H1 (cell line): ENCODE results near the gene DUSP2. TPM values are rescaled to one million over a fixed set of nuclear protein-coding genes. Genes with fewer than 3 reads are reported as not detected.

Experiments
- BCL11A ChIP-seq, 2 experiments: IDR thresholded peaks; one replicate each; pipeline ENCODE4 v1.6.1; 2011; ENCODE audit warnings: low read depth in 2 of 2, low read length in 2 of 2, mild to moderate bottlenecking in 2 of 2
- CBX5 ChIP-seq: fragments of 300-800, 300-1000 bp; sonication (generic); IDR thresholded peaks from 2 replicates; pipeline ENCODE4 v1.7.1; 2016; ENCODE audit warnings: antibody characterized with exemption, low read length, low read depth
- CEBPB ChIP-seq: IDR thresholded peaks from 2 replicates; pipeline ENCODE4 v1.6.1; 2012; ENCODE audit warnings: low read depth, low read length
- CHD1 ChIP-seq: IDR thresholded peaks from 2 replicates; pipeline ENCODE4 v1.6.1; 2012; ENCODE audit warnings: low read depth, low read length, improper control_type of control experiment
- CREB1 ChIP-seq: IDR thresholded peaks from 2 replicates; pipeline ENCODE4 v1.6.1; 2012; ENCODE audit warnings: inconsistent platforms
- CTBP2 ChIP-seq: IDR thresholded peaks from 2 replicates; pipeline ENCODE4 v1.7.0; 2011; ENCODE audit warnings: borderline replicate concordance, mild to moderate bottlenecking, moderate library complexity, mixed read lengths, low read length; ENCODE audit not compliant: insufficient read depth, insufficient read length
- EGR1 ChIP-seq: IDR thresholded peaks from 2 replicates; pipeline ENCODE4 v1.6.1; 2011; ENCODE audit warnings: low read depth, low read length, borderline replicate concordance
- EP300 ChIP-seq, 2 experiments: IDR thresholded peaks; 1 replicate in 1 of 2; 2 replicates in 1 of 2; pipeline ENCODE4 v1.6.1; 2011 to 2012; ENCODE audit warnings: low read depth in 2 of 2, low read length in 2 of 2, mild to moderate bottlenecking in 2 of 2, borderline replicate concordance in 1 of 2, inconsistent platforms in 1 of 2, moderate library complexity in 1 of 2
- EZH2 ChIP-seq: fragments of 200-600 bp; sonication (generic); IDR thresholded peaks from 2 replicates; pipeline ENCODE4 v1.7.1; 2012; ENCODE audit warnings: low read depth, mild to moderate bottlenecking, moderate library complexity, low read length, inconsistent platforms; ENCODE audit not compliant: severe bottlenecking
- GTF2F1 ChIP-seq: IDR thresholded peaks from 2 replicates; pipeline ENCODE4 v1.6.1; 2012; ENCODE audit warnings: low read depth, low read length, improper control_type of control experiment, borderline replicate concordance
- HDAC2 ChIP-seq, 2 experiments: fragments of 300-600 bp in 1 of 2; sonication (generic) in 1 of 2; IDR thresholded peaks; 2 replicates each; pipeline ENCODE4 v1.6.1; 2011 to 2012; ENCODE audit warnings: low read depth in 2 of 2, low read length in 2 of 2, mild to moderate bottlenecking in 2 of 2, moderate library complexity in 2 of 2, borderline replicate concordance in 1 of 2, inconsistent platforms in 1 of 2
- JUN ChIP-seq: IDR thresholded peaks from 2 replicates; pipeline ENCODE4 v1.6.1; 2011; ENCODE audit warnings: low read depth, mild to moderate bottlenecking, improper control_type of control experiment, low read length
- KDM4A ChIP-seq: IDR thresholded peaks from one replicate; pipeline ENCODE4 v1.7.1; 2012; ENCODE audit warnings: low read depth, mild to moderate bottlenecking, moderate library complexity, low read length, inconsistent platforms; ENCODE audit not compliant: severe bottlenecking
- KDM5A ChIP-seq: fragments of 200-600 bp; IDR thresholded peaks from 2 replicates; pipeline ENCODE4 v1.7.1; 2012; ENCODE audit warnings: mild to moderate bottlenecking, low read length, inconsistent platforms, mixed read lengths
- RNF2 ChIP-seq: fragments of 200-900, 300-1000 bp; sonication (generic); IDR thresholded peaks from 2 replicates; pipeline ENCODE4 v1.7.1; 2016; ENCODE audit warnings: borderline replicate concordance, low read depth, mild to moderate bottlenecking, antibody characterized with exemption, low read length; ENCODE audit not compliant: poor library complexity, severe bottlenecking; ENCODE audit errors: missing control alignments
- RXRA ChIP-seq: IDR thresholded peaks from 2 replicates; pipeline ENCODE4 v1.6.1; 2011; ENCODE audit warnings: low read depth, mild to moderate bottlenecking, low read length, moderate library complexity; ENCODE audit not compliant: insufficient read depth
- SP1 ChIP-seq: IDR thresholded peaks from 2 replicates; pipeline ENCODE4 v1.6.1; 2011; ENCODE audit warnings: low read depth, low read length
- SUZ12 ChIP-seq: fragments of 200-600 bp; sonication (generic); IDR thresholded peaks from 2 replicates; pipeline ENCODE4 v1.6.1; 2012; ENCODE audit warnings: mild to moderate bottlenecking, inconsistent platforms, low read length, moderate library complexity, mixed read lengths
- TAF1 ChIP-seq: IDR thresholded peaks from 2 replicates; pipeline ENCODE4 v1.6.1; 2011; ENCODE audit warnings: mild to moderate bottlenecking, low read depth, low read length
- TEAD4 ChIP-seq: IDR thresholded peaks from 2 replicates; pipeline ENCODE4 v1.6.1; 2012; ENCODE audit warnings: low read depth, low read length, inconsistent platforms, mixed read lengths
- polyA plus RNA-seq, 7 experiments: library from polyadenylated mRNA; depleted of rRNA in 3 of 7; stranded (reverse) in 5 of 7; unstranded in 2 of 7; fragments of >200 nt in 5 of 7; fragments of 200-250 nt in 2 of 7; gene quantifications; 1 replicate in 5 of 7; 2 replicates in 1 of 7; 4 replicates in 1 of 7; pipeline versions ENCODE4 v1.2.1 to v1.2.3, GENCODE V29; 2011 to 2013; ENCODE audit warnings: missing spikeins in 2 of 7, mixed read lengths in 2 of 7
- total RNA-seq: library from RNA; stranded (reverse); fragmentation: NEBNext Ultra II Directional; extraction: Animal tissue kit (Norgen Biotek cat#: 25700); gene quantifications from 2 replicates; pipeline ENCODE4 v1.2.1, GENCODE V29; 2021
- TF ChIP-seq, protein P1 (sequence below): IDR thresholded peaks from 2 replicates; pipeline ENCODE4 v1.6.1; 2012; ENCODE audit warnings: low read length, inconsistent platforms

Gene DUSP2
- total and polyA plus RNA-seq, 2 of the 8 experiments (the other 6 are each of a cell fraction or from before 2014, with no cell fraction given) = 10.1 to 10.4 TPM

DNA sequence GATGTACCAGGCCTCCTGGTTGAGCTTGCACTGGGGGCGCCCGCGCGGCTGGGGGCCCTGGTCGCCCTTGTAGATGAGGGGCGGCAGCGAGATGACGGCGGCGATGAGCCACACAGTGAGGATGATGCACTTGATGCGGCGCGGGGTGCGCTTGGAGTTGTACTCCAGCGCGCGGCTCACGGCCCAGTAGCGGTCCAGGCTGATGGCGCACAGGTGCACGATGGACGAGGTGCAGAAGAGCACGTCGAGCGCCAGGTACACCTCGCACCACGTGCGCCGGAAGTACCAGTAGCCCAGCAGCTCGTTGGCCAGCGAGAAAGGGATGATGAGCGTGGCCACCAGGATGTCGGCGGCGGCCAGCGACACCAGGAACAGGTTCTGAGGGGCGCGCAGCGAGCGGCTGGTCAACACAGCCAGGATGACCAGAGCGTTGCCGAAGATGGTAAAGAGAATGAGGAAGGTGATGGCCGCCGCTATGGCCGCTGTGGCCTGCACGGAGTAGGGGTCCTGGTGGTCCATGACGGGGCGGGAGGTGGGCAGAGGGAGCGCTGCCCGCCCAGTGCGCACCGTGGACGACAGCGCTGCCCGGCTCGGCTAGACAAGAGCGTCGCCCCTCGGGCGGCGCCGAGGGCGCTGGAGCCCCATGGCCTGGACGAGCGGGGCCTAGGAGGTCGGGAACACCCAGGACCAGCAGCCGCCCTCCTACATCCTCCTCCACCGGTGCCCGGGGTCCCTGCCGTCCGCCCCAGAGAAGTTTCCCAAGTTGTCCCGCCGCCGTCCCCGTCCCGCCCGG, 29.4 kb downstream of the DUSP2 start (continued):
- TF ChIP-seq, protein P1, sequence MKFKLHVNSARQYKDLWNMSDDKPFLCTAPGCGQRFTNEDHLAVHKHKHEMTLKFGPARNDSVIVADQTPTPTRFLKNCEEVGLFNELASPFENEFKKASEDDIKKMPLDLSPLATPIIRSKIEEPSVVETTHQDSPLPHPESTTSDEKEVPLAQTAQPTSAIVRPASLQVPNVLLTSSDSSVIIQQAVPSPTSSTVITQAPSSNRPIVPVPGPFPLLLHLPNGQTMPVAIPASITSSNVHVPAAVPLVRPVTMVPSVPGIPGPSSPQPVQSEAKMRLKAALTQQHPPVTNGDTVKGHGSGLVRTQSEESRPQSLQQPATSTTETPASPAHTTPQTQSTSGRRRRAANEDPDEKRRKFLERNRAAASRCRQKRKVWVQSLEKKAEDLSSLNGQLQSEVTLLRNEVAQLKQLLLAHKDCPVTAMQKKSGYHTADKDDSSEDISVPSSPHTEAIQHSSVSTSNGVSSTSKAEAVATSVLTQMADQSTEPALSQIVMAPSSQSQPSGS = no peak
- TF ChIP-seq BCL11A (IDR thresholded peaks at IDR 0.05; ENCODE audit: low read depth in 2 of 2, low read length in 2 of 2) = no peak
- no peak for TF ChIP-seq CEBPB
- no peak for TF ChIP-seq GTF2F1
- TF ChIP-seq JUN = no peak
- no peak for TF ChIP-seq CBX5
- TF ChIP-seq HDAC2 (IDR thresholded peaks at IDR 0.05; ENCODE audit: borderline replicate concordance in 1 of 2, low read depth in 2 of 2, low read length in 2 of 2) = 0 out of 4 replicates have a peak, but pooled peaks of 1 of the 2 experiments have one; percentile 14
- no peak for TF ChIP-seq CHD1
- TF ChIP-seq EGR1 = no peak
- no peak for TF ChIP-seq SUZ12
- no peak for TF ChIP-seq TAF1
- no peak for TF ChIP-seq EP300 (IDR thresholded peaks at IDR 0.05; ENCODE audit: borderline replicate concordance in 1 of 2, low read depth in 2 of 2, low read length in 2 of 2)
- TF ChIP-seq EZH2 = peak; percentile 17
- TF ChIP-seq TEAD4 = no peak
- no peak for TF ChIP-seq SP1
- no peak for TF ChIP-seq RXRA
- TF ChIP-seq KDM5A = no peak
- TF ChIP-seq CREB1 = no peak
- no peak for TF ChIP-seq RNF2
- no peak for TF ChIP-seq CTBP2
- TF ChIP-seq KDM4A = no peak
